ENCODE results near the gene RGS3. TPM values are rescaled to one million over a fixed set of nuclear protein-coding genes. Genes with fewer than 3 reads are reported as not detected.

The RGS3 gene
- total RNA-seq, 1 experiment from 2014 or later, result 16.6 TPM

DNA sequence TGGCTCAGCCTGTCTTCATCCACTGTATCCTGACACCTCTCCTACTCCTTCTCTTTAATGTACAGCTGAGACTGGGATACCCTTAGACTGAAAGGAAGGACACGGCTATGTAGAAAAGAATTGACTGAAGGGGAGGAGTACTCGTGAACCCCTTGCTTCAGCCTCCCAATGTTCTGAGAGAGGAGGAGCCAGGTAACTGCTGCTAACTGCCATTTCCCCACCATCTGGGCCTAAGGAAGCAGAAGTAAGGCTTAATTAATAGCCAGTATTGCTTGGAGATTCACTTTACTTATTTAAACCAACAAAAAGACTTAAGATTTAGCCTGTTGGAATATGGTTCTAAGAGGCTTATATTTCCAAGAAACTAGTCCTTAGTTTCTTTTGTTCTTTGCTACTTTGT is 18.8 kb upstream of the RGS3 start:
- CTCF ChIA-PET, result interaction anchor here (0.8 to 3.1 kb wide), 3 partner anchors 147 to 213 kb away, joined by 3 to 94 read pairs (median 13); no protein-coding TSS in a partner anchor
- no peaks in the 10 kb centered on the region for H3K36me3 Mint-ChIP-seq

More for the DNA sequence above, 18.8 kb upstream of the RGS3 start:
- TF ChIP-seq, protein P1, sequence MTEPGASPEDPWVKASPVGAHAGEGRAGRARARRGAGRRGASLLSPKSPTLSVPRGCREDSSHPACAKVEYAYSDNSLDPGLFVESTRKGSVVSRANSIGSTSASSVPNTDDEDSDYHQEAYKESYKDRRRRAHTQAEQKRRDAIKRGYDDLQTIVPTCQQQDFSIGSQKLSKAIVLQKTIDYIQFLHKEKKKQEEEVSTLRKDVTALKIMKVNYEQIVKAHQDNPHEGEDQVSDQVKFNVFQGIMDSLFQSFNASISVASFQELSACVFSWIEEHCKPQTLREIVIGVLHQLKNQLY (CRISPR knock-in tag; IDR thresholded peaks at IDR 0.05), result no peak
- TF ChIP-seq ZNF138 (CRISPR knock-in tag; conservative IDR thresholded peaks at IDR 0.05) (no peak), ZNF671 (CRISPR knock-in tag; IDR thresholded peaks at IDR 0.05) (no peak), FOXK1 (CRISPR knock-in tag; IDR thresholded peaks at IDR 0.05) (no peak), ZNF232 (CRISPR knock-in tag; IDR thresholded peaks at IDR 0.05) (no peak), ZNF317 (CRISPR knock-in tag; IDR thresholded peaks at IDR 0.05; ENCODE audit: borderline replicate concordance, low read depth) (no peak), ZNF121 (CRISPR knock-in tag; IDR thresholded peaks at IDR 0.05) (no peak), IRF2 (CRISPR knock-in tag; IDR thresholded peaks at IDR 0.05; ENCODE audit: borderline replicate concordance, low read depth) (no peak), JUN (CRISPR knock-in tag; IDR thresholded peaks at IDR 0.05) (no peak), ZNF396 (CRISPR knock-in tag; IDR thresholded peaks at IDR 0.05; ENCODE audit: borderline replicate concordance) (no peak), TEAD1 (CRISPR knock-in tag; IDR thresholded peaks at IDR 0.05) (no peak)
- TF ChIP-seq, protein P2, sequence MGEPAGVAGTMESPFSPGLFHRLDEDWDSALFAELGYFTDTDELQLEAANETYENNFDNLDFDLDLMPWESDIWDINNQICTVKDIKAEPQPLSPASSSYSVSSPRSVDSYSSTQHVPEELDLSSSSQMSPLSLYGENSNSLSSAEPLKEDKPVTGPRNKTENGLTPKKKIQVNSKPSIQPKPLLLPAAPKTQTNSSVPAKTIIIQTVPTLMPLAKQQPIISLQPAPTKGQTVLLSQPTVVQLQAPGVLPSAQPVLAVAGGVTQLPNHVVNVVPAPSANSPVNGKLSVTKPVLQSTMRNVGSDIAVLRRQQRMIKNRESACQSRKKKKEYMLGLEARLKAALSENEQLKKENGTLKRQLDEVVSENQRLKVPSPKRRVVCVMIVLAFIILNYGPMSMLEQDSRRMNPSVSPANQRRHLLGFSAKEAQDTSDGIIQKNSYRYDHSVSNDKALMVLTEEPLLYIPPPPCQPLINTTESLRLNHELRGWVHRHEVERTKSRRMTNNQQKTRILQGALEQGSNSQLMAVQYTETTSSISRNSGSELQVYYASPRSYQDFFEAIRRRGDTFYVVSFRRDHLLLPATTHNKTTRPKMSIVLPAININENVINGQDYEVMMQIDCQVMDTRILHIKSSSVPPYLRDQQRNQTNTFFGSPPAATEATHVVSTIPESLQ (CRISPR knock-in tag; IDR thresholded peaks at IDR 0.05), result no peak
- TF ChIP-seq, protein P3, sequence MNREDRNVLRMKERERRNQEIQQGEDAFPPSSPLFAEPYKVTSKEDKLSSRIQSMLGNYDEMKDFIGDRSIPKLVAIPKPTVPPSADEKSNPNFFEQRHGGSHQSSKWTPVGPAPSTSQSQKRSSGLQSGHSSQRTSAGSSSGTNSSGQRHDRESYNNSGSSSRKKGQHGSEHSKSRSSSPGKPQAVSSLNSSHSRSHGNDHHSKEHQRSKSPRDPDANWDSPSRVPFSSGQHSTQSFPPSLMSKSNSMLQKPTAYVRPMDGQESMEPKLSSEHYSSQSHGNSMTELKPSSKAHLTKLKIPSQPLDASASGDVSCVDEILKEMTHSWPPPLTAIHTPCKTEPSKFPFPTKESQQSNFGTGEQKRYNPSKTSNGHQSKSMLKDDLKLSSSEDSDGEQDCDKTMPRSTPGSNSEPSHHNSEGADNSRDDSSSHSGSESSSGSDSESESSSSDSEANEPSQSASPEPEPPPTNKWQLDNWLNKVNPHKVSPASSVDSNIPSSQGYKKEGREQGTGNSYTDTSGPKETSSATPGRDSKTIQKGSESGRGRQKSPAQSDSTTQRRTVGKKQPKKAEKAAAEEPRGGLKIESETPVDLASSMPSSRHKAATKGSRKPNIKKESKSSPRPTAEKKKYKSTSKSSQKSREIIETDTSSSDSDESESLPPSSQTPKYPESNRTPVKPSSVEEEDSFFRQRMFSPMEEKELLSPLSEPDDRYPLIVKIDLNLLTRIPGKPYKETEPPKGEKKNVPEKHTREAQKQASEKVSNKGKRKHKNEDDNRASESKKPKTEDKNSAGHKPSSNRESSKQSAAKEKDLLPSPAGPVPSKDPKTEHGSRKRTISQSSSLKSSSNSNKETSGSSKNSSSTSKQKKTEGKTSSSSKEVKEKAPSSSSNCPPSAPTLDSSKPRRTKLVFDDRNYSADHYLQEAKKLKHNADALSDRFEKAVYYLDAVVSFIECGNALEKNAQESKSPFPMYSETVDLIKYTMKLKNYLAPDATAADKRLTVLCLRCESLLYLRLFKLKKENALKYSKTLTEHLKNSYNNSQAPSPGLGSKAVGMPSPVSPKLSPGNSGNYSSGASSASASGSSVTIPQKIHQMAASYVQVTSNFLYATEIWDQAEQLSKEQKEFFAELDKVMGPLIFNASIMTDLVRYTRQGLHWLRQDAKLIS (CRISPR knock-in tag; IDR thresholded peaks at IDR 0.05; ENCODE audit: borderline replicate concordance), result no peak
- TF ChIP-seq, protein P4, sequence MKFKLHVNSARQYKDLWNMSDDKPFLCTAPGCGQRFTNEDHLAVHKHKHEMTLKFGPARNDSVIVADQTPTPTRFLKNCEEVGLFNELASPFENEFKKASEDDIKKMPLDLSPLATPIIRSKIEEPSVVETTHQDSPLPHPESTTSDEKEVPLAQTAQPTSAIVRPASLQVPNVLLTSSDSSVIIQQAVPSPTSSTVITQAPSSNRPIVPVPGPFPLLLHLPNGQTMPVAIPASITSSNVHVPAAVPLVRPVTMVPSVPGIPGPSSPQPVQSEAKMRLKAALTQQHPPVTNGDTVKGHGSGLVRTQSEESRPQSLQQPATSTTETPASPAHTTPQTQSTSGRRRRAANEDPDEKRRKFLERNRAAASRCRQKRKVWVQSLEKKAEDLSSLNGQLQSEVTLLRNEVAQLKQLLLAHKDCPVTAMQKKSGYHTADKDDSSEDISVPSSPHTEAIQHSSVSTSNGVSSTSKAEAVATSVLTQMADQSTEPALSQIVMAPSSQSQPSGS (CRISPR knock-in tag; IDR thresholded peaks at IDR 0.05; ENCODE audit: borderline replicate concordance, low read depth), result no peak
- TF ChIP-seq, protein P5, sequence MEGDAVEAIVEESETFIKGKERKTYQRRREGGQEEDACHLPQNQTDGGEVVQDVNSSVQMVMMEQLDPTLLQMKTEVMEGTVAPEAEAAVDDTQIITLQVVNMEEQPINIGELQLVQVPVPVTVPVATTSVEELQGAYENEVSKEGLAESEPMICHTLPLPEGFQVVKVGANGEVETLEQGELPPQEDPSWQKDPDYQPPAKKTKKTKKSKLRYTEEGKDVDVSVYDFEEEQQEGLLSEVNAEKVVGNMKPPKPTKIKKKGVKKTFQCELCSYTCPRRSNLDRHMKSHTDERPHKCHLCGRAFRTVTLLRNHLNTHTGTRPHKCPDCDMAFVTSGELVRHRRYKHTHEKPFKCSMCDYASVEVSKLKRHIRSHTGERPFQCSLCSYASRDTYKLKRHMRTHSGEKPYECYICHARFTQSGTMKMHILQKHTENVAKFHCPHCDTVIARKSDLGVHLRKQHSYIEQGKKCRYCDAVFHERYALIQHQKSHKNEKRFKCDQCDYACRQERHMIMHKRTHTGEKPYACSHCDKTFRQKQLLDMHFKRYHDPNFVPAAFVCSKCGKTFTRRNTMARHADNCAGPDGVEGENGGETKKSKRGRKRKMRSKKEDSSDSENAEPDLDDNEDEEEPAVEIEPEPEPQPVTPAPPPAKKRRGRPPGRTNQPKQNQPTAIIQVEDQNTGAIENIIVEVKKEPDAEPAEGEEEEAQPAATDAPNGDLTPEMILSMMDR (IDR thresholded peaks at IDR 0.05), result no peak
- TF ChIP-seq, protein P6, sequence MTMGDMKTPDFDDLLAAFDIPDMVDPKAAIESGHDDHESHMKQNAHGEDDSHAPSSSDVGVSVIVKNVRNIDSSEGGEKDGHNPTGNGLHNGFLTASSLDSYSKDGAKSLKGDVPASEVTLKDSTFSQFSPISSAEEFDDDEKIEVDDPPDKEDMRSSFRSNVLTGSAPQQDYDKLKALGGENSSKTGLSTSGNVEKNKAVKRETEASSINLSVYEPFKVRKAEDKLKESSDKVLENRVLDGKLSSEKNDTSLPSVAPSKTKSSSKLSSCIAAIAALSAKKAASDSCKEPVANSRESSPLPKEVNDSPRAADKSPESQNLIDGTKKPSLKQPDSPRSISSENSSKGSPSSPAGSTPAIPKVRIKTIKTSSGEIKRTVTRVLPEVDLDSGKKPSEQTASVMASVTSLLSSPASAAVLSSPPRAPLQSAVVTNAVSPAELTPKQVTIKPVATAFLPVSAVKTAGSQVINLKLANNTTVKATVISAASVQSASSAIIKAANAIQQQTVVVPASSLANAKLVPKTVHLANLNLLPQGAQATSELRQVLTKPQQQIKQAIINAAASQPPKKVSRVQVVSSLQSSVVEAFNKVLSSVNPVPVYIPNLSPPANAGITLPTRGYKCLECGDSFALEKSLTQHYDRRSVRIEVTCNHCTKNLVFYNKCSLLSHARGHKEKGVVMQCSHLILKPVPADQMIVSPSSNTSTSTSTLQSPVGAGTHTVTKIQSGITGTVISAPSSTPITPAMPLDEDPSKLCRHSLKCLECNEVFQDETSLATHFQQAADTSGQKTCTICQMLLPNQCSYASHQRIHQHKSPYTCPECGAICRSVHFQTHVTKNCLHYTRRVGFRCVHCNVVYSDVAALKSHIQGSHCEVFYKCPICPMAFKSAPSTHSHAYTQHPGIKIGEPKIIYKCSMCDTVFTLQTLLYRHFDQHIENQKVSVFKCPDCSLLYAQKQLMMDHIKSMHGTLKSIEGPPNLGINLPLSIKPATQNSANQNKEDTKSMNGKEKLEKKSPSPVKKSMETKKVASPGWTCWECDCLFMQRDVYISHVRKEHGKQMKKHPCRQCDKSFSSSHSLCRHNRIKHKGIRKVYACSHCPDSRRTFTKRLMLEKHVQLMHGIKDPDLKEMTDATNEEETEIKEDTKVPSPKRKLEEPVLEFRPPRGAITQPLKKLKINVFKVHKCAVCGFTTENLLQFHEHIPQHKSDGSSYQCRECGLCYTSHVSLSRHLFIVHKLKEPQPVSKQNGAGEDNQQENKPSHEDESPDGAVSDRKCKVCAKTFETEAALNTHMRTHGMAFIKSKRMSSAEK (CRISPR knock-in tag; IDR thresholded peaks at IDR 0.05; ENCODE audit: borderline replicate concordance), result no peak
- Mint-ChIP-seq H3K4me1 (peaks cover 2% of the 10 kb centered on the region; the same call in 1 of the 2 replicates), H3K9me3 (no peaks in the 10 kb centered on the region), H3K27me3 (ENCODE audit: low read depth) (no peaks in the 10 kb centered on the region), H3K27ac (no peak overlapping the region), H3K4me3 (no peak overlapping the region)
- POLR2A ChIA-PET, result no interaction called here
- ATAC-seq (no peak), DNase-seq (ENCODE audit: low spot score) (no peak)
